Fibroblast of skin of left quadriceps (primary cell): ENCODE measurements around the gene SPRN.
"Not testable (repeated sequence)": the region's sequence is repeated elsewhere in the genome, so short reads cannot be mapped to it uniquely, and the experiment has no call there.

ENCODE experiments used
- DNase-seq, 2 experiments: peaks; one replicate each; pipeline ENCODE4 v3.0.0-alpha.2; 2013; ENCODE audit warnings: low read depth in 2 of 2

Gene SPRN

GRCh38 chr10:133439517-133440461, 15.4 kb upstream of the SPRN start:
- DNase-seq: no peak

- DNase-seq: no peak
These were observed 14.4 kb upstream of the SPRN start for GRCh38 chr10:133438711-133439273.

- DNase-seq: not testable (repeated sequence)
These were observed 8.4 kb upstream of the SPRN start for GRCh38 chr10:133432789-133433188.

DNA sequence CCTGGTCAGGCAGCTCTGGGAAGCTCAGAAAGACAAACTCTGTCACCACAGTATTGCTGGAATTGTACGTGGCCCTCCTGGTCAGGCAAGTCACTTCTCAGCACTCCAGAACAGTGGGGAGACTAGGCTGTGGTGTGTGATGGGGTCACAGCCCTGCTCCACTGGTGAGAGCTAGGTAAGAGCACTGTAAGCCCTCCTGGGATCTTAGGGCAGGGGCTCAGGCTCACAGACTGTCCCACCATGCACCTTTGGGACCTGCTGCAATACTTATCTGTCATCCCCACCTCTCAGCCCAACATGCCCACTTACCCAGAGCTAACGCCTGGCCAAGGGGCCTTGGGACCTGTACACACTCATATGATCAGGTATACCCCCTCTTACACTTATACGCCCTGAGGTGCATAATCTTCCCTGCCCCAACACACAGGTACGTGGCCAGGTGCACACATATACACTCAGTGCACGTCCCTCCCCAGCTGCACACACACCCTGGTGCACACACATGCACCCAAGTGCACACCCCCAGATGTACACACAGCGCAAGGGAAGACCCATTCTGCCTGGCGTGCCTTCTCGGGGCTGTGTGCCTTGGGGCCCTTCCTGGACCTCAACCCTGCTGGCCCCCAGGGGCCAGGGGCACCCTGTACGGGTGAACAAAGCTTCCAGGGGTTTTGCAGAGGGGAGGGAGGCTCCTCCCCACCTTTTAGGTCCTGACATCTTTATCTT, 7.6 kb upstream of the SPRN start:
- DNase-seq: not testable (repeated sequence)

GRCh38 chr10:133429571-133429970, 5.1 kb upstream of the SPRN start:
- not testable (repeated sequence) for DNase-seq

DNA sequence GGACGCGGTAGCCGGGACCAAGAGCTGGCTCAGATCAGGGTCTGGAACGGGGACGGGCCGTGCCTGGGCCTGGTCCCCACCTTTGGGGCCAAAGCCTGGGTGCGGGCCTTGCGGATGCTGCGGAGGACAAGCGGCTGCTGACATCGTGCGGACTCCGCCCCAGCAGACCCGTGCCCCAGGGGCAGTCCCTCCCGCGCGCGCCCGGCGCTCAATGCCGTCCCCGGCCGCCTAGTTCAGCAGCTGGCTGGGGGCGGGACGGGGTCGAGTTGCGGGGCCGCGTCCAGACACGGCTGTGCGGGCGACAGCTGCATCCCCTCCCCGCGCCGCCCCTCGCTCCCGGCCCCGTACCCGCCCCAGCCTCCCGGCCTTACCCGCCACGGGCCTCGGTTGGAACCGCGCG, 323 bp downstream of the SPRN start:
- not testable (repeated sequence) for DNase-seq

GRCh38 chr10:133422807-133423771, 1.3 kb downstream of the SPRN start:
- no peak for DNase-seq

DNA sequence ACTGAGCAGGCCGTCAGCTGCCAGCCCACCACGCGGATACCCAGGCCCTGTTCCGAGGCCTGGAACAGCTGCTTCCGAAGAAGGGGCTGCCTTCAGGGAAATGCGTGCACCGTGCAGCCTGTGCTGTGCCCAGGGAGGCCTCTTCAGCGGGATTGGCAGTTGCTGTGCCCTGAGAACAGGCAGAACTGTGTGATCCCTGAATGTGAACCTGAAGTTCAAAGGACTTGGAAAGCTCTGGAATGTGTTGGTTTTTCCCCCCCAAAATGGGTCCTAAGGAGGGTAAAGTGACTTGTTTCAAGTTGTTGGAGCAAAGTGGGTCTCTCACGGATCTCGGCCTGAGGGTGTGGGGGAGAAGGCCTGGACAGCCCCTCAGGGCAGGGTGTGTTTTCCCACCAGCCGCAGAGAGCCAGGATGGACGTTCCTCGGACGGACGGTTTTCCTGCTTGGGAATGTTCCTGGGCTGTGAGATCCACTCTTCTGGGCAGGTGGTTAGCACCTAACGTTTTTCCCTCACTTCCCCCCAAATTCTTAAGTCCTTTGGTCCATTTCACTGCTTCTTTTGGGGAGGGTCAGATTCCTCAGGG, 2.1 kb downstream of the SPRN start:
- no peak for DNase-seq

GRCh38 chr10:133421336-133422222, 2.8 kb downstream of the SPRN start:
- no peak for DNase-seq

GRCh38 chr10:133420579-133420978, 3.8 kb downstream of the SPRN start:
- no peak for DNase-seq

DNA sequence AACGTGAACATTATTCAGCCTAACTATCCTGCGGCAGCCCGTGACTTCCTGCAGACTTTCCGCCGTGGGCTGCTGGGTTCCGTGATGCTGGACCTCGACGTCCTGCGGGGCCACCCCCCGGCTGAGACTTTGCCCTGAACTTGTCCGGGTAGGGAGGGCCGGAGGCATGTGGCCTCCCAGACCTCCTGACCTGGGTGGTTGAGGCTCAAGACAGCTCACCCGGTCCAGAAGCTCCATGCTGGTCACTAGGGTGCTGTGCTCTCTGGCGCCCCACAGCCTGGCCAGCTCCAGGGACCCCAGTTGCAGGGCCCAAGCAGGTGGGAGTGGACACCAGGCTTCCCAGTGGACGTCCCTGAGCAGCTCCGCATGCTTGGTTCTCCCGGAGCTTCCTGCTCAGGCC, 4.4 kb downstream of the SPRN start:
- DNase-seq: no peak

- no peak for DNase-seq
These were observed 5.0 kb downstream of the SPRN start for GRCh38 chr10:133419211-133419950.

- no peak for DNase-seq
These were observed 6.0 kb downstream of the SPRN start for GRCh38 chr10:133418289-133418993.

DNA sequence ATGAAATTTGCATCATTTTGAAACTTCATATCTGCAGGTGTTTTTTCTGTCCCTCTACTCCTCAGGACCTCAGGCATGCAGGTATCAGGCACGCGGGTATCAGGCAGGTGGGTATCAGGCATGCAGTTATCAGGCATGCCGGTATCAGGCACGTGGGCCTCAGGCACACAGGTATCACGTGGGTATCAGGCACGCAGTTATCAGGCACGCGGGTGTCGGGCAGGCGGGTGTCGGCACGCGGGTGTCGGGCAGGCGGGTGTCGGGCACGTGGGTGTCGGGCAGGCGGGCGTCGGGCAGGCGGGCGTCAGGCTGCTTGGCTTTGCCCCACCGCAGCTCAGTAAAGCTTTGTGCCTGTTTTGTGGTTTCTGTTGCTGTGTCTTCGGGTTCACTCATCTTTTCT, 8.7 kb downstream of the SPRN start:
- no peak for DNase-seq

DNA sequence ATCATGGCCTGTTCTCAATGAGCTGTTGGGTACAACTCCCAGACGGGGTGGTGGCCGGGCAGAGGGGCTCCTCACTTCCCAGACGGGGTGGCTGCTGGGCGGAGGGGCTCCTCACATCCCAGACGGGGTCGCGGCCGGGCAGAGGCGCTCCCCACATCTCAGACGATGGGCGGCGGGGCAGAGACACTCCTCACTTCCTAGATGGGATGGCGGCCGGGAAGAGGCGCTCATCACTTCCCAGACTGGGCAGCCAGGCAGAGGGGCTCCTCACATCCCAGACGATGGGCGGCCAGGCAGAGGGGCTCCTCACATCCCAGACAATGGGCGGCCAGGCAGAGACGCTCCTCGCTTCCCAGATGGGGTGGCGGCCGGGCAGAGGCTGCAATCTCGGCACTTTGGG, 10.0 kb downstream of the SPRN start:
- not testable (repeated sequence) for DNase-seq

DNA sequence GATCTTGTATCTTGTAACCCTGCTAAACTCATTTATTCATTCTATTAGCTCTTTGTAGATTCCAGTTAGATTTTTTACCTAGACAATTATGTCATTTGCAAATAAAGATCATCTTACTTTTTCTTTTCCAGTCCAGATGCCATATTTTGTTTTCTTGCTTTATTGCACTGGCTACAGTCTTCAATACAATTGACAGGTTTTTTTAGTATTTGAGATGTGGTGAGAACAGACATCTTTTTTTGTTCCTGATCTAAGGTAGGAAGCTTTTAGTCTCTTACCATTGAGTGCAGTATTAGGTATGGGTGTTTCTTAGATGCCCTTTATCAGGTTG, 12.1 kb downstream of the SPRN start:
- no peak for DNase-seq

GRCh38 chr10:133411523-133412380, 12.7 kb downstream of the SPRN start:
- no peak for DNase-seq
